ENCODE data around the gene FMNL3.

FMNL3 gene

DNA sequence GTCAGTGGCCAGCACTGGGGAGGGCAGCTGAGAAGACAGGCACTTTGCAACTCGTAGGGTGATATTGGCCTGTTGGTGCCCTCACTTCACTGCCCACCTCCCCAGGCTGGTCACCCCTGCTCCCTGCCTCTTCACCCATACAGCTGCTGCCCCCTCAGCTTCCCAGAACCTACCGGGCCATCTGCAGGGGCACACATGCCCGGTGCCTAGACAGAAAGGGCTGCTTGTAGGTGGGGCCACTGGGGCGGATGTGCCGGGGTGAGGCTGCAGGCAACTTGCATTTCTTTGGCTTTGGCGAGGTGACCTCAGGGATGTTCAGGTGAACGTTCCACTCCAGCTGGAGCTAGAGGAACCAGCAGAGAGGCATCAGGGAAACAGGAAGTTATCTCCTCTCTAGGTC is 118.9 kb downstream of the FMNL3 start:
- WGBS, 2 experiments (ENCODE audit: insufficient coverage in 2 of 2), result 94 to 100% methylated on average over 7 of the region's 7 CpGs
- Histone ChIP-seq H3K4me1 (ENCODE audit: control insufficient read depth, insufficient read depth, low read length, poor library complexity, severe bottlenecking) (no peaks in the 10 kb centered on the region), H3K27ac (ENCODE audit: low read depth, low read length, severe bottlenecking) (no peak overlapping the region), H3K9me3 (ENCODE audit: control insufficient read depth, low read length) (no peaks in the 10 kb centered on the region), H3K36me3 (ENCODE audit: control insufficient read depth, insufficient read depth, low read length) (peaks cover 34% of the 10 kb centered on the region), H3K4me3 (ENCODE audit: extremely low read depth, insufficient read depth, low read length, poor library complexity, severe bottlenecking) (no peak overlapping the region)

DNA sequence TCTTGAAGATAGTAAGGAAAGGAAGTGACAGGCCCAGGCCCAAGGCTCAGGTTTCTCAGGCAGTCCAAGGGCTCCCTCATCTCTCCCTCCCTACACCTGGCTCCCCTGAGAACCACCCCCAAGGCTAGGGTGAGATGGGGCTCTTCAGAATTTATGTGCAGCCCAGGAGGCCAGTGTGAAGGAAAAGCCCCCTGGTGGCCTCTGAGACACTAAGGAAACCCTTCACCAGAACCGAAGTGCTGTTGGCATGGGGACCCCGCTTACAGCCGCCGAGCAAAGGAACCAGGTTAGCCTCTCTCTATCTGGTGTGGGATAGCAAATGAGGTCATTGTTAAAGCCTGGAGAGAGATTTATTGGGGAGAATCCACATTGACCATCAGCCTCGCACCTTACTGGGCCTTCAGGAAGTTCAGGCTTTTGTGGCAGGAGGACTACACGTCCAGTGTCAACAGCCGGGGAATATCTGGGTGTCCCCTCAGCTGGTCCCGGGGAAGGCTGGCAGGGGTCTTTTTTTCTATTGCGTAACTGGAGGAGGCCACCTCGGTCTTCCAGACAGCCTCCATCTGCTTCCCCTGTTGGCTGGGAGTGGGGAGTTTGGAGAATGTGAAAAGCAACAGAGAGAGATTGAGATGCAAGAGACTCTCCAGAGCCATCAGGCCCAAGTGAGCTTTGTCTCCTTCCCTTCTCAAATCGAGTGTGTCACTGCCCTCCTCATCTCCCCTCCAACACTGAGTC is 119.9 kb downstream of the FMNL3 start:
- Histone ChIP-seq H3K36me3 (ENCODE audit: control insufficient read depth, insufficient read depth, low read length) (peaks cover 40% of the 10 kb centered on the region), H3K9me3 (ENCODE audit: control insufficient read depth, low read length) (no peaks in the 10 kb centered on the region), H3K27ac (ENCODE audit: low read depth, low read length, severe bottlenecking) (no peak overlapping the region), H3K4me3 (ENCODE audit: extremely low read depth, insufficient read depth, low read length, poor library complexity, severe bottlenecking) (no peak overlapping the region), H3K4me1 (ENCODE audit: control insufficient read depth, insufficient read depth, low read length, poor library complexity, severe bottlenecking) (no peaks in the 10 kb centered on the region)
- WGBS, 2 experiments (ENCODE audit: insufficient coverage in 2 of 2), result 90 to 94% methylated on average over 7 to 10 of the region's 11 CpGs
